ENCODE data around the gene IFI30. TPM values are rescaled to one million over a fixed set of nuclear protein-coding genes. Genes with fewer than 3 reads are reported as not detected.

IFI30 gene
- total and polyA plus RNA-seq, 5 experiments from 2014 or later, result 3.3 to 15.3 (median 7.1) TPM

DNA sequence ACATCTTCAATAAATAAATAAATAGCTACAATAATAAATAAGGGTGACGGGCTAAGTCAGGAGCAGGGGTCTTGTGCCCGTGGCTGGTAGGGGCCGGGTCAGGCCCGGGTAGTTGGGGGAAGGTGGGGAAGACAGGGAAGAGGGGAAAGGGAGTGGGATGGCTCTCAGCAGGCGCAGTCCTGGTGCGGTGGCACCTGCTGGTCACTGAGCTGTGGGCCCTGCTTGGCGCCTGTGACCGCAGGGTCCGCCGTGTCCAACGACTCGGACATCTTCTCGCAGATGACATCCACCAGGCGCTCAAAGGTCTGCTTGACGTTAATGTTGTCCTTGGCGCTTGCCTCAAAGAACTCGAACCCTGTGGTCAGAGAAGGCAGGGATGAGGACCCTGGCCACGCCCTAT, 23.7 kb downstream of the IFI30 start:
- Mint-ChIP-seq H3K27me3 (peaks cover 0 to 4% (median 0%) of the 10 kb centered on the region in 5 donors), H3K9me3 (no peaks in the 10 kb centered on the region), H3K4me1 (peaks cover 13 to 28% (median 25%) of the 10 kb centered on the region in 4 donors), H3K27ac (no peak overlapping the region), H3K36me3 (peaks cover 0 to 42% (median 0%) of the 10 kb centered on the region in 3 donors), H3K4me3 (no peak overlapping the region)
- no peak for DNase-seq
- ATAC-seq, result no peak
- POLR2A ChIA-PET, result interaction anchor here (1.1 kb wide), 1 partner anchor 57 kb away, joined by 3 read pairs; no protein-coding TSS in a partner anchor

DNA sequence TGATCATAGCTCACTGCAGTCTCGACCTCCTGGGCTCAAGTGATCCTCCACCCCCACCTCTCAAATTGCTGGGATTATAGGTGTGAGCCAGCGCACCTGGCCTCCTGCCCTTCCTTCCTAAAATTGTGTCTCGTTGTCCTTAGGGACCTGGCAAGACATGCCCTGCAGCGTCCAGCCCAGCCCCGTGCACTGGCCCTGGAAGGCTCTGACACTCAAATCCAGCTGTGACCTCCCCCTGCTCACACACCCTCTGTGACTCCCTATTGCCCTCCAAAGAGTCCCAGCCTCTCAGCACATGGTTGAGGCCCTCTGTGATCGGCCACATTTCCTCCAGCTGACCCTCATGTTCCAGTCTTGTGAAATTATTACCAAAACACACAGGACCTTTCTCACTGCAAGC, 24.3 kb downstream of the IFI30 start:
- Mint-ChIP-seq H3K27ac (peak overlapping the region in 2 of 10 donors; percentile 62 to 75), H3K4me3 (no peak overlapping the region), H3K9me3 (no peaks in the 10 kb centered on the region), H3K27me3 (peaks cover 0 to under 1% (median 0%) of the 10 kb centered on the region in 5 donors), H3K36me3 (peaks cover 0 to 42% (median 0%) of the 10 kb centered on the region in 3 donors), H3K4me1 (peaks cover 14 to 30% (median 28%) of the 10 kb centered on the region in 4 donors)
- ATAC-seq (no peak), DNase-seq (no peak)
- POLR2A ChIA-PET, result interaction anchor here (1.1 kb wide), 1 partner anchor 56 kb away, joined by 3 read pairs; no protein-coding TSS in a partner anchor

DNA sequence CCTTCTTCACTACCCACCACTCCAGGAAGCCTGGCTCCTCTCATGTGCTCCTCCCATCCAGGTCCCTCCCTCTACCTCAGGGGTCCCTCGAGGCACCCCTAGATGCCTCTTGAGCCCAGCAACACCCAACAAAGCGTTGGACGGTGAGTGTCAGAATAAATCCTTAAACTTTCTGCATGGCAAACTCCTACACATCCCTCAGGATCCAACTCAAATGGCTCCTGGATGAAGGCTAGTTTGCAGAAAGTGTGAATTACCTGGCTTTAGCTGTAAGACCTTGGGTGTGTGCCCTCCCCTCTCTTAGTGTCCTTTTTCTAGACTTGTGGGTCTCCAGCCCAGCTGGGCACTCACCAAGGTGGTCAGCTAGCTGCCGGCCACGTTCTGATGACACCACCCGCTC, 24.8 kb downstream of the IFI30 start:
- H3K27ac Mint-ChIP-seq, result peak overlapping the region in 2 of 10 donors; percentile 62 to 78

GRCh38 chr19:18202397-18202777, 28.8 kb downstream of the IFI30 start:
- POLR2A ChIA-PET, result interaction anchor here (1.5 to 6.1 kb wide), 2 partner anchors 9 to 76 kb away, joined by 3 to 72 read pairs; partner anchors contain the start of gene MPV17L2
- Mint-ChIP-seq H3K27me3 (no peaks in the 10 kb centered on the region), H3K27ac (peak overlapping the region in 7 of 10 donors; percentile 25 to 98 (median 65)), H3K4me3 (peak overlapping the region; percentile 69 to 98 (median 85)), H3K9me3 (no peaks in the 10 kb centered on the region), H3K4me1 (peaks cover 13 to 29% (median 27%) of the 10 kb centered on the region in 4 donors), H3K36me3 (peaks cover 0 to 31% (median 0%) of the 10 kb centered on the region in 3 donors)
- DNase-seq (no peak), ATAC-seq (no peak)

More for the DNA sequence above, 24.8 kb downstream of the IFI30 start:
- Mint-ChIP-seq H3K4me3 (no peak overlapping the region), H3K36me3 (peaks cover 0 to 42% (median 0%) of the 10 kb centered on the region in 3 donors), H3K9me3 (no peaks in the 10 kb centered on the region), H3K27me3 (no peaks in the 10 kb centered on the region), H3K4me1 (peaks cover 17 to 32% (median 31%) of the 10 kb centered on the region in 4 donors)
- POLR2A ChIA-PET, result interaction anchor here (0.6 kb wide), 1 partner anchor 775 kb away, joined by 3 read pairs; no protein-coding TSS in a partner anchor
- no peak for ATAC-seq
- DNase-seq, result no peak

- no peak for ATAC-seq
- H3K4me3 Mint-ChIP-seq, result peak overlapping the region; percentile 92 to 98 (median 96)
- DNase-seq, result peak in 5 of 10 donors; percentile 16 to 67 (median 33)
- POLR2A ChIA-PET, result interaction anchor here (0.9 to 6.1 kb wide), 7 partner anchors 10 to 126 kb away, joined by 3 to 72 read pairs (median 3); partner anchors contain the start of genes JUND and MPV17L2
- H3K27me3 Mint-ChIP-seq, result no peaks in the 10 kb centered on the region
- peaks cover 0 to 27% (median 0%) of the 10 kb centered on the region in 3 donors for H3K36me3 Mint-ChIP-seq
- H3K4me1 Mint-ChIP-seq, result peaks cover 13 to 29% (median 27%) of the 10 kb centered on the region in 4 donors
- no peaks in the 10 kb centered on the region for H3K9me3 Mint-ChIP-seq
- H3K27ac Mint-ChIP-seq, result peak overlapping the region; percentile 19 to 99 (median 96)
Observed at GRCh38 chr19:18202778-18203407, 29.3 kb downstream of the IFI30 start.

GRCh38 chr19:18203408-18203862, 29.8 kb downstream of the IFI30 start:
- Mint-ChIP-seq H3K36me3 (peaks cover 0 to 22% (median 0%) of the 10 kb centered on the region in 3 donors), H3K4me3 (peak overlapping the region; percentile 92 to 98 (median 96)), H3K27me3 (peaks cover 0 to 1% (median under 1%) of the 10 kb centered on the region in 5 donors), H3K27ac (peak overlapping the region; percentile 19 to 99 (median 96)), H3K9me3 (no peaks in the 10 kb centered on the region), H3K4me1 (peaks cover 13 to 29% (median 27%) of the 10 kb centered on the region in 4 donors)
- peak; percentile 42 to 45 for ATAC-seq
- peak in 4 of 10 donors; percentile 41 to 79 (median 55) for DNase-seq
- POLR2A ChIA-PET, result interaction anchor here (0.6 to 6.1 kb wide), 13 partner anchors 10 to 354 kb away, joined by 3 to 72 read pairs (median 5); partner anchors contain the start of genes CCDC124, JUND, KXD1 and LSM4

- H3K27me3 Mint-ChIP-seq, result peaks cover 0 to 6% (median 4%) of the 10 kb centered on the region in 5 donors
- peak within 1 kb of the TSS; percentile 74 to 99 (median 97) for H3K27ac Mint-ChIP-seq
- H3K36me3 Mint-ChIP-seq, result peaks cover 0 to 17% (median 0%) of the 10 kb centered on the region in 3 donors
- H3K9me3 Mint-ChIP-seq, result no peaks in the 10 kb centered on the region
- H3K4me1 Mint-ChIP-seq, result peaks cover 11 to 29% (median 27%) of the 10 kb centered on the region in 4 donors
- DNase-seq, result peak; percentile 95 to 100 (median 99)
- peak; percentile 86 to 87 for ATAC-seq
- H3K4me3 Mint-ChIP-seq, result peak within 1 kb of the TSS; percentile 92 to 98 (median 96)
- POLR2A ChIA-PET, result interaction anchor here (0.6 to 6.1 kb wide), 17 partner anchors 11 to 354 kb away, joined by 3 to 72 read pairs (median 5); partner anchors contain the start of genes CCDC124, JUND, KXD1 and LSM4
Observed at GRCh38 chr19:18203863-18204393, 30.3 kb downstream of the IFI30 start, which contains the start of gene RAB3A. Gene RAB3A, minus strand, starts transcription at chr19:18204042. Its CDS starts 1,302 bp downstream, at chr19:18202740.

- H3K36me3 Mint-ChIP-seq, result peaks cover 0 to 11% (median 0%) of the 10 kb centered on the region in 3 donors
- POLR2A ChIA-PET, result interaction anchor here (0.6 to 6.1 kb wide), 16 partner anchors 11 to 353 kb away, joined by 3 to 72 read pairs (median 4); partner anchors contain the start of genes CCDC124, JUND, KXD1 and LSM4
- H3K4me1 Mint-ChIP-seq, result peaks cover 11 to 29% (median 27%) of the 10 kb centered on the region in 4 donors
- no peak for ATAC-seq
- peak overlapping the region; percentile 91 to 98 (median 96) for H3K4me3 Mint-ChIP-seq
- peaks cover 0 to 6% (median 4%) of the 10 kb centered on the region in 5 donors for H3K27me3 Mint-ChIP-seq
- no peaks in the 10 kb centered on the region for H3K9me3 Mint-ChIP-seq
- H3K27ac Mint-ChIP-seq, result peak overlapping the region; percentile 74 to 99 (median 97)
- peak in 3 of 10 donors; percentile 28 to 45 (median 38) for DNase-seq
Observed at GRCh38 chr19:18204394-18205199, 31.0 kb downstream of the IFI30 start.

DNA sequence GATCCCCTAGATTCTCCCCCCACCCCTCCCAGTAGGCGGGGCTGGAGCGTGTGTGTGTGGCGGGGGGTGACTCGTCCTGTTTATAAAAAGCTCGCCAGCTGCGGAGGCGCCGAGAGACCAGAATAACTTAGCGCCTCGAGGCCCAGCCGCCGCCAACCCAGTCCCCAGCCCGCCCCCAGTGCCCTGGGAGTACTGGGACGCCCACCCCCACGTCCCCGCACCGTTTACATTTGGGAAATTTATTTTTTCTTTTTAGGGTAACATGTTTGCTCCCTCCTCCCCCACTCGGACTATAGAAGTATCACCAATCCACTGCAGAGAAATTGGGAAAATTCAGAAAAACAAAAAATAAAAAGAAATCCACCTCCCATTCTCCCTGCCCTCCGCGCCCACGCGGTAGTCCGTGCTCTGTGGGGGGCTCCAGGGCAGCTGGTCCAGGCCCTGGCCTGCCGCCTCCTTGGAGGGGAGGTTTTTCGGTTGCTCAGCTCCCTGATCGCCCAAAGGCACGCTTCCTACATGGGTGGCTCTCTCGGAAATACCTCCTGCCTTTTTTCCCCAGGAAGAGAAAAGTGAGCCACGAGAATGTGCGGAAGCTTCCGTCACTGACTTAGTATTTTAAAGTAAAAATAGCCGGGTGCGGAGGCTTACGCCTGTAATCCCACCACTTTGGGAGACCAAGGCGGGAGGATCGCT, 31.7 kb downstream of the IFI30 start:
- peaks cover 0 to 7% (median 0%) of the 10 kb centered on the region in 3 donors for H3K36me3 Mint-ChIP-seq
- H3K27ac Mint-ChIP-seq, result peak overlapping the region in 9 of 10 donors; percentile 74 to 99 (median 97)
- H3K27me3 Mint-ChIP-seq, result peaks cover 0 to 10% (median 6%) of the 10 kb centered on the region in 5 donors
- POLR2A ChIA-PET, result interaction anchor here (0.5 to 6.1 kb wide), 11 partner anchors 12 to 273 kb away, joined by 3 to 72 read pairs (median 5); partner anchors contain the start of genes CCDC124, JUND, MPV17L2 and SSBP4
- peak; percentile 26 to 81 (median 41) for DNase-seq
- peak overlapping the region; percentile 91 to 98 (median 96) for H3K4me3 Mint-ChIP-seq
- no peak for ATAC-seq
- H3K4me1 Mint-ChIP-seq, result peaks cover 11 to 29% (median 27%) of the 10 kb centered on the region in 4 donors
- H3K9me3 Mint-ChIP-seq, result no peaks in the 10 kb centered on the region

- POLR2A ChIA-PET, result interaction anchor here (0.5 to 6.1 kb wide), 3 partner anchors 13 to 74 kb away, joined by 4 to 72 read pairs (median 52); partner anchors contain the start of genes JUND and MPV17L2
- peaks cover 0 to 13% (median 9%) of the 10 kb centered on the region in 5 donors for H3K27me3 Mint-ChIP-seq
- no peak for DNase-seq
- peaks cover 11 to 29% (median 27%) of the 10 kb centered on the region in 4 donors for H3K4me1 Mint-ChIP-seq
- no peak overlapping the region for H3K27ac Mint-ChIP-seq
- H3K9me3 Mint-ChIP-seq, result no peaks in the 10 kb centered on the region
- ATAC-seq, result no peak
- H3K4me3 Mint-ChIP-seq, result peak overlapping the region in 2 of 10 donors; percentile 38 to 93
- peaks cover 0 to 5% (median 0%) of the 10 kb centered on the region in 3 donors for H3K36me3 Mint-ChIP-seq
Observed at GRCh38 chr19:18206018-18206417, 32.4 kb downstream of the IFI30 start.

Data from naive thymus-derived CD8-positive, alpha-beta T cell (primary cell).